HG03039 (cell line): ENCODE data around the gene TP53TG3D.
"Not testable (repeated sequence)": the region's sequence is repeated elsewhere in the genome, so short reads cannot be mapped to it uniquely, and the experiment has no call there.

Experiments
- ATAC-seq: cut with Tn5 transposase; IDR thresholded peaks from one replicate; pipeline ENCODE4 v1.9.1; 2021; ENCODE audit warnings: mild to moderate bottlenecking, moderate library complexity; ENCODE audit not compliant: unreplicated experiment

TP53TG3D gene, protein sequence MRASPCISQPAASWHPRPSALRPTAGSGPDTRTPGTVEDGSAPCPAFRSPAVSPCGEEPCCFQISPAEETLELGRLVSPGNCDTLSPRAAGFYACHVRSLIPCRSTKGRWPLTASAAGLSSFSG

DNA sequence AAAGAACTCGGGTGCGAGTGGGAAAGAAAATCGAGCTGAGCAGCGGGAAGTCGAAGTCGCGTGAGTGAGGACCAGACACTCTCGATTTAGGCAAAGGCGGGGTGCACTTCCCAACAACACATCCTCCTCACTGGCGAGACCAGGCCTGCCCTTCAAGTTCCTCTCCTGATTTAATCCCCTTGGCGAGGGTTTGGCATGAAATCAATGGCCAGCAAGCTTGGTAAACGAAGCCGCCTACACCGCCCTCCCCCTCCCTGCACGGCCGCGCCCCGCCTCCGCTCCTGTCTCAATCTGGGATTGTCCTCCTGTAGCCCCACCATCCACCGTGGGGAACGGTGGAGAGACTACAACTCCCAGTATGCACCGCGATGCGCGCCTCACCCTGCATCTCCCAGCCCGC, at the start of gene TP53TG3D:
TP53TG3D (plus strand) TSS at position 301 of the 400 bp plus-strand sequence; CDS start at position 369, 68 bp downstream.
- ATAC-seq: not testable (repeated sequence)

DNA sequence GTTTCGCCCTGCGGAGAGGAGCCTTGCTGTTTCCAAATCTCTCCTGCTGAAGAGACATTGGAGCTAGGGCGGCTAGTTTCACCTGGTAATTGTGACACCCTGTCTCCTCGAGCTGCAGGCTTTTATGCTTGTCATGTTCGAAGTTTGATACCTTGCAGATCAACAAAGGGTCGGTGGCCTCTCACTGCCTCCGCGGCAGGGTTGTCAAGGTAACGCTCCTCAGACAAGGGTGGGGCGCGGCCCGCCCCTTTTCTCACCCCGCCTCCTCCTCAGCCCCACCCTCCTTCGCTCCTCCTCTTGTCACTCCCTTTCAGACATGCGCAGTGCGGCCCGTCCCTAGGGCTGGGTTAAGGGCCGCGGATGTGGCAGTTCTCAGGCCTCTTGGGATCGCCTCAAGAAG, 421 bp downstream of the TP53TG3D start:
- not testable (repeated sequence) for ATAC-seq

DNA sequence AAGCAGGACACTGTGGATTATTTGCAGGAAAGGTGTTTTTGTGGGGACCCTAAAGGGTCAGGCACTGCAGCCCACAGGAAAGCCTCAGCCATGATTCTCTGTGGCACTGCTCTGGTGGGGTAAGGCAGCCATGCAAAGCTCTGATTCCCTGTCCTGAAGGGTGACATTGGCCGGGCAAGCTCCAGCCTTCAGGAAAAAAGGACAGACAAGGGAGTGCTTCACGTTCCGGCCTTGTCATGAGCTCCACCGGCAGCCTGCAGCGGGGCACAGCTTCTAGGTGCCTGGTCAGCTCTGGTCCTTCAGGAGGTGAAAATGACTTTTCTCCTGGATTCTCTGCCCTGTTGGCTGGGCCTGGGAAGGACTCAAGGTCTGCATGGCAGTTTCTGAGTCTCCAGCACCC, 8.4 kb downstream of the TP53TG3D start:
- ATAC-seq: not testable (repeated sequence)

DNA sequence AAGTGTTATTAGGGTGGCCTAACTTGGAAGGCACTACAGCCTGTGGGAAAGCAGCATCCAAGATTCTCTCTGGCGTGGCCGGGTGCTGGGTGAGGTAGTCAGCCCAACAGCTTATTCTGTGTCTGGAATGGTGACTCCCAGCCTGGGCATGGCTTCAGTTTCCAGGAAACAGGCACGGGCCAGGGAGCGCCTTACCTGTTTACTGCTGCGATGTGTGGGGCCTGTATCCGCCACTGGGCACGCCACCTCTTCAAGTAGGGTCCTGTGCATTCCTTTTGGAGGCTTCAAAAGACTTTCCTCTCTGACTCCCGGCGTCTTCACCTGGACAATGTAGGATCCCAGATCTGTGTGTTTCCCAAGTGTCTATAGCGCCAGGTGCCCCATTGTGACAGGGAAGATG, 10.5 kb downstream of the TP53TG3D start:
- not testable (repeated sequence) for ATAC-seq

DNA sequence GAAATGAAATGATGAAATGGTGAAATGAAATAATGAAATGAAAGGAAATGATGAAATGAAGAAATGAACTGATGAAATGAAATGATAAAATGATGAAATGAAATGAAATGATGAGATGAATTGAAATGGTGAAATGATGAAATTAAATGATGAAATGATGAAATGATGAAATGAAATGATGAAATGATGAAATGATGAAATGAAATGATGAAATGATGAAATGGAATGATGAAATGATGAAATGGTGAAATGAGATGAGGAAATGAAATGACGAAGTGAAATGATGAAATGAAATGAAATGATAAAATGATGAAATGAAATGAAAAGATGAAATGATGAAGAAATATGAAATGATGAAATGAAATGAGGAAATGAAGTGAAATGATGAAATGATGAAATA, 28.8 kb downstream of the TP53TG3D start:
- not testable (repeated sequence) for ATAC-seq

DNA sequence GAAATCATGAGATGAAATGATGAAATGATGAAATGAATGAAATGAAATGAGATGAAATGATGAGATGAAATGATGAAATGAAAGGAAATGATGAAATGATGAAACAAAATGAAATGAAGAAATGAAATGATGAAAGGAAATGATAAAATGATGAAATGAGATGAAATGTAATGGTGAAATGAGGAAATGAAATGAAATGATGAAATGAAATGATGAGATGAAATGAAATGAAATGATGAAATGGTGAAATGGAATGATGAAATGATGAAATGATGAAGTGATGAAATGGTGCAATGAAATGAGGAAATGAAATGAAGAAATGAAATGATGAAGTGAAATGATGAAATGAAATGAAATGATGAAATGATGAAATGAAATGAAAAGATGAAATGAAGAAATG, 29.9 kb downstream of the TP53TG3D start:
- not testable (repeated sequence) for ATAC-seq

DNA sequence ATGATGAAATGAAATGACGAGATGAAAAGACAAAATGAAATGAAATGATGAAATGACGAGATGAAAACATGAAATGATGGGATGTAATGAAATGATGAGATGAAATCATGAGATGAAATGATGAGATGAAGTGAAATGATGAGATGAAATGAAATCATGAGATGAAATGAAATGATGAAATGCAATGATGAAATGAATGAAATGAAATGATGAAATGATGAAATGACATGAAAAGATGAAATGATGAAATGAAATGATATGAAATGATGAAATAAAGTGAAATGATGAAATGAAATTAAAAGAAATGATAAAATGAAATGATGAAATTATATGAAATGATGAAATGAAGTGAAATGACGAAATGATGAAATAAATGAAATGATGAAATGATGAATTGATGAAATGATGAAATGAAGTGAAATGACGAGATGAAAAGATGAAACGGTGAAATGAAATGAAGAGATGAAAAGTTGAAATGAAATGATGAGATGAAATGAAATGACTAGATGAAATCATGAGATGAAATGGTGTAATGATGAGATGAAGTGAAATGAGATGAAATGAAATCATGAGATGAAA, 30.9 kb downstream of the TP53TG3D start:
- not testable (repeated sequence) for ATAC-seq

DNA sequence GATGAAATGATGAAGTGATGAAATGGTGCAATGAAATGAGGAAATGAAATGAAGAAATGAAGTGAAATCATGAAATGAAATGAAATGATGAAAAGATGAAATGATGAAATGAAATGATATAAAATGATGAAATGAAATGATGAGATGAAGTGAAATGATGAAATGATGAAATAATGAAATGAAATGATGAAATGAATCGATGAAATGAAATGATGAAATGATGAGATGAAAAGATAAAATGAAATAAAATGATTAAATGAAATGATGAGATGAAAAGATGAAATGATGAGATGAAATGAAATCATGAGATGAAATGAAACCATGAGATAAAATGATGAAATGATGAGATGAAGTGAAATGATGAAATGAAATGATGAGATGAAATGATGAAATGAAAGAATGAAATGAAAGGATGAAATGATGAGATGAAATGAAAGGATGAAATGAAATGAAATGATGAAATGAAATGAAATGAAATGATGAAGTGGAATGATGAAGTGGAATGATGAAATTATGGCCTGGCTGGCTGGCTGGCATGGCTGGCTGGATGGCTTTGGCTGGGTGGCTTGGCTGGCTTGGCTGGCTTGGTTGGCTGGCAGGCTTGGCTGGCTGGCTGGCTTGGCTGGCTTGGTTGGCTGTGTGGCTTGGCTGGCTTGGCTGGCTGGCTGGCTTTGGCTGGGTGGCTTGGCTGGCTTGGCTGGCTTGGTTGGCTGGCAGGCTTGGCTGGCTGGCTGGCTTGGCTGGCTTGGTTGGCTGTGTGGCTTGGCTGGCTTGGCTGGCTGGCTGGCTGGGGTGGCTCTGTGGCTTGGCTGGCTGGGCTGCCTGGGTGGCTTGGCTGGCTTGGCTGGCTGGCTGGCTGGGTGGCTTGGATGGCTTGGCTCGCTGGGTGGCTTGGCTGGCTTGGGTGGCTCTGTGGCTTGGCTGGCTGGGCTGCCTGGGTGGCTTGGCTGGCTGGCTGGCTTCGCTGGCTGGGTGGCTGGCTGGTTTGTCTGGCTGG, 32.0 kb downstream of the TP53TG3D start:
- ATAC-seq: not testable (repeated sequence)

DNA sequence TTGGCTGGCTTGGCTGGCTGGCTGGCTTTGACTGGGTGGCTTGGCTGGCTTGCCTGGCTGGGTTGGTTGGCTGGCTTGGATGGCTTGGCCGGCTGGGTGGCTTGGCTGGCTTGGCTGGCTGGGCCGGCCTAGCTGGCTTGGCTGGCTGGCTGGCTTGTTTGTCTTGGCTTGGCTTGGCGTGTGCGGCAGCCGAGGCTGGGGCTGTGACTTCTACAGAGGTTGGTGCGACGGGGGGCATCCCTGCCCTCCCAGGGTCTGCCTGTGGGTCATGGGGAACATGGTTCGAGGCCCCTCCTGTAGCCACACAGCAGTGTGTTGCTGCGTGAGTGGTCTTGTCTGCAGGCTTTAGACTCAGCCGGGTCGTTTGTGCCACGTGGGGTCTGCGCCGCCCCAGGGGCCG, 33.1 kb downstream of the TP53TG3D start:
- ATAC-seq: not testable (repeated sequence)

DNA sequence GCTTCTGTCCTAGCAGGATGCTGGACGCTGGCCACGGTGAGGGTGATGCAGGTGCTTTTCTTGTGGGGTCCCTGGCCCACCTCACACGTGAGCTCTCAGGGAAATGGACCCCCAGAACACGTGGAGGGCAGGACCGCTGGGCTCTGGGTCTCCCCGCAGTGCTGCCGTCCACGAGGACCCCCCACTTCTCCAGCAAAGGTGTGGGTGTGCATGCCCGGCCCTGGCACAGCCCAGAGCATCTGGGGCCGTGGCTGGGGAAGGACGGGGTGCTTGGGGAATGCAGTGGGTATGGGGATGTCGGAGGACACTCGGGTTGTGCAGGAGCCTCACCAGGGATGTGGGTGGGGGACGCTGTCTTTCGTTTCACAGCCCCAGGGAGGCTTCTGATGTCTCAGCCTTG, 34.7 kb downstream of the TP53TG3D start:
- ATAC-seq: not testable (repeated sequence)

DNA sequence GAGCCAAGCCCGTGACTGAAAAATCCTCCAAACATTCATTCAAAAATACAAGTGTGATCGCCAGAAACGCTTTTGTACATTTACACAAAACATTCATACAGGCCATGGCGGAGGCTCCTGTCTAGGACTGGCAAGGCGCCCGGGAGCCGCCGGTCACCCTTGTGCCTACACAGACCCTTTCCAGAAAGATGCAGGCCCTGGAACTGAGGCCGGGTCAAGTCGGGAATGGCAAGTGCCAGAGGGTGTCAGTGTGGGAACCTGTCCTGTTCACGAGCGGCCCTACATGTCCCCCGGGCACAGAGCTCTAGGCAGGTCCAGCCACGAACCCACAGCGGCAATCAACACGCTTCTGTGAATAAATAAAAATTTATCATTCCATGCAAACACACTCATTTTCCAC, 36.1 kb downstream of the TP53TG3D start:
- ATAC-seq: not testable (repeated sequence)

DNA sequence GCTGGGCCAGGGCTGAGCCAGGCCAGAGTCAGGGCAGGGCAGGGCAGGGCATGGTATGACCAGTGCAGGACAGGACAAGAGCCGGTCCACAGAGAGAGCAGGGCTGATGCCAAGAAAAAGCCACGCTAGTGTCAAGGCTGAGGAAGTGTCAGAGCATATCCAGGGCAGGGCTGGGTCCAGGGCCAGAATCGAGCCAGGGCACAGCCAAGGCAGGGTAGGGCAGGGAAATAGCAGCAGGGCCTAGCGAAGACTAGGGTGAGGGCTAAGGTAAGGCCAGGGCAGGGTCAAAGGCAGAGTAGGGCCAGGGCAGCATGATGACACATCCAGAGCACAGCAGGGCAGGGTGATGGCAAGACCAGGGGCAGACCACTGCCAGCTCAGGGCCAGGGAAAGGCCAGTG, 49.7 kb downstream of the TP53TG3D start:
- ATAC-seq: not testable (repeated sequence)
